Small intestine (tissue), 7 donors: ENCODE measurements around the gene SERPINA12. TPM values are rescaled to one million over a fixed set of nuclear protein-coding genes. Genes with fewer than 3 reads are reported as not detected.
A peak's percentile ranks its signal among the peaks of the same experiment; 100 is the strongest.

Experiments
- DNase-seq, 2 donors: peaks; one replicate each; pipeline versions ENCODE4 v3.0.0 to v3.0.0-alpha.2; 2013
- FAIRE-seq: peaks from 2 replicates; lab custom pipeline; 2012; peaks lifted over from hg19 to GRCh38; lab: Jason Lieb, UNC
- H3K27ac ChIP-seq, 3 donors: one replicate each; pipeline ENCODE4 v1.5.1; 2013; ENCODE audit warnings: low read length in 2 of 3, mild to moderate bottlenecking in 2 of 3, control low read depth in 1 of 3, inconsistent platforms in 1 of 3, low read depth in 1 of 3, moderate library complexity in 1 of 3
- H3K27me3 ChIP-seq, 3 donors: one replicate each; pipeline ENCODE4 v1.6.1; 2013; ENCODE audit warnings: low read length in 3 of 3, inconsistent platforms in 1 of 3; ENCODE audit not compliant: control insufficient read depth in 3 of 3, insufficient read depth in 3 of 3
- H3K36me3 ChIP-seq, 3 donors: one replicate each; pipeline ENCODE4 v1.6.1; 2013; ENCODE audit warnings: low read length in 3 of 3, inconsistent platforms in 1 of 3, low read depth in 1 of 3, mild to moderate bottlenecking in 1 of 3, moderate library complexity in 1 of 3; ENCODE audit not compliant: control insufficient read depth in 3 of 3, insufficient read depth in 2 of 3
- H3K4me1 ChIP-seq, 3 donors: one replicate each; pipeline ENCODE4 v1.6.1; 2013; ENCODE audit warnings: low read length in 2 of 3, inconsistent platforms in 1 of 3, low read depth in 1 of 3, mild to moderate bottlenecking in 1 of 3, moderate library complexity in 1 of 3; ENCODE audit not compliant: control insufficient read depth in 3 of 3, insufficient read depth in 2 of 3
- H3K4me3 ChIP-seq, 3 donors: one replicate each; pipeline ENCODE4 v1.5.1; 2013; ENCODE audit warnings: low read length in 3 of 3, control low read depth in 1 of 3, inconsistent platforms in 1 of 3, low read depth in 1 of 3, mild to moderate bottlenecking in 1 of 3, moderate library complexity in 1 of 3
- H3K9me3 ChIP-seq, 2 donors: one replicate each; pipeline ENCODE4 v1.6.1; 2013; ENCODE audit warnings: low read depth in 1 of 2, low read length in 1 of 2; ENCODE audit not compliant: control insufficient read depth in 2 of 2, insufficient read depth in 1 of 2
- WGBS, 3 donors: extraction: QIAGEN DNeasy Blood & Tissue Kit; methylation state at CpG; one replicate each; pipeline ENCODE4 v1.1.7; 2013; 5-methylcytosine and 5-hydroxymethylcytosine counted together
- polyA plus RNA-seq, 4 donors: library from polyadenylated mRNA; stranded (reverse) in 3 of 4; unstranded in 1 of 4; fragments of 200-250 nt in 3 of 4; fragments of 120-200 nt in 1 of 4; gene quantifications; one replicate each; pipeline versions ENCODE4 v1.2.1 to v1.2.3, GENCODE V29; 2013
- donor health status: healthy with polysubstance abuse.
- donor health status: control.
- donor health status: control.
- donor health status: Bipolar disorder and iron deficiency.
- donor health status: healthy.

SERPINA12 gene
- polyA plus RNA-seq, 4 donors = 0.54 to 0.67 TPM; not detected in 2

- H3K36me3 ChIP-seq = no peaks in the 10 kb centered on the region
- WGBS, 3 donors = 73 to 77% (median 74%) methylated on average over 4 of the region's 4 CpGs
- DNase-seq (no peak), FAIRE-seq (no peak)
- H3K27me3 ChIP-seq = no peaks in the 10 kb centered on the region
- peaks cover 0 to 6% (median 0%) of the 10 kb centered on the region in 3 donors for H3K4me1 ChIP-seq
- peaks cover 0 to 4% of the 10 kb centered on the region in 2 donors for H3K9me3 ChIP-seq
- no peak overlapping the region for H3K4me3 ChIP-seq
- H3K27ac ChIP-seq = no peak overlapping the region
Observed at GRCh38 chr14:94547726-94548125, 38.5 kb upstream of the SERPINA12 start.

GRCh38 chr14:94547151-94547680 is 37.9 kb upstream of the SERPINA12 start:
- no peak for DNase-seq
- H3K27me3 ChIP-seq = no peaks in the 10 kb centered on the region
- H3K4me1 ChIP-seq = peaks cover 0 to 6% (median 0%) of the 10 kb centered on the region in 3 donors
- no peak overlapping the region for H3K4me3 ChIP-seq
- H3K9me3 ChIP-seq = peaks cover 0 to 4% of the 10 kb centered on the region in 2 donors
- H3K27ac ChIP-seq = no peak overlapping the region
- WGBS, 3 donors = 87 to 91% (median 88%) methylated on average over 8 of the region's 8 CpGs
- no peak for FAIRE-seq
- H3K36me3 ChIP-seq = no peaks in the 10 kb centered on the region

GRCh38 chr14:94545131-94545841 is 36.0 kb upstream of the SERPINA12 start:
- 70 to 84% (median 73%) methylated on average over 15 of the region's 15 CpGs for WGBS, 3 donors
- Histone ChIP-seq H3K9me3 (peaks cover 0 to 4% of the 10 kb centered on the region in 2 donors), H3K4me1 (peaks cover 0 to 14% (median 0%) of the 10 kb centered on the region in 3 donors), H3K27ac (no peak overlapping the region), H3K36me3 (no peaks in the 10 kb centered on the region), H3K27me3 (no peaks in the 10 kb centered on the region), H3K4me3 (no peak overlapping the region)
- DNase-seq = no peak
- FAIRE-seq = no peak

- Histone ChIP-seq H3K27me3 (no peaks in the 10 kb centered on the region), H3K9me3 (peaks cover 0 to 4% of the 10 kb centered on the region in 2 donors), H3K36me3 (no peaks in the 10 kb centered on the region), H3K4me1 (peaks cover 0 to 18% (median 0%) of the 10 kb centered on the region in 3 donors), H3K27ac (no peak overlapping the region), H3K4me3 (no peak overlapping the region)
- WGBS, 3 donors = 67 to 85% (median 68%) methylated on average over 7 of the region's 7 CpGs
- DNase-seq = no peak
- FAIRE-seq = no peak
Observed at GRCh38 chr14:94544726-94545125, 35.5 kb upstream of the SERPINA12 start.

GRCh38 chr14:94543449-94544124 is 34.3 kb upstream of the SERPINA12 start:
- H3K27me3 ChIP-seq = peaks cover 0 to 2% (median 0%) of the 10 kb centered on the region in 3 donors
- WGBS, 3 donors = 67 to 78% (median 73%) methylated on average over 15 of the region's 15 CpGs
- FAIRE-seq (no peak), DNase-seq (no peak)
- H3K27ac ChIP-seq = no peak overlapping the region
- peaks cover 0 to 4% of the 10 kb centered on the region in 2 donors for H3K9me3 ChIP-seq
- H3K4me1 ChIP-seq = peaks cover 0 to 18% (median 0%) of the 10 kb centered on the region in 3 donors
- no peak overlapping the region for H3K4me3 ChIP-seq
- H3K36me3 ChIP-seq = no peaks in the 10 kb centered on the region

GRCh38 chr14:94542811-94543440 is 33.7 kb upstream of the SERPINA12 start:
- Histone ChIP-seq H3K4me1 (peaks cover 0 to 18% (median 0%) of the 10 kb centered on the region in 3 donors), H3K27ac (no peak overlapping the region), H3K4me3 (no peak overlapping the region), H3K9me3 (peaks cover 0 to 4% of the 10 kb centered on the region in 2 donors), H3K27me3 (peaks cover 0 to 2% (median 0%) of the 10 kb centered on the region in 3 donors), H3K36me3 (no peaks in the 10 kb centered on the region)
- whole genome bisulfite sequencing, 3 donors = 72 to 79% (median 77%) methylated on average over 9 of the region's 9 CpGs
- FAIRE-seq = no peak
- DNase-seq = peak in 1 of 2 donors; percentile 26

- DNase-seq (no peak), FAIRE-seq (no peak)
- Histone ChIP-seq H3K27me3 (peaks cover 0 to 2% (median 0%) of the 10 kb centered on the region in 3 donors), H3K36me3 (no peaks in the 10 kb centered on the region), H3K27ac (no peak overlapping the region), H3K4me1 (peaks cover 0 to 18% (median 0%) of the 10 kb centered on the region in 3 donors), H3K9me3 (peaks cover 0 to 4% of the 10 kb centered on the region in 2 donors), H3K4me3 (no peak overlapping the region)
- WGBS, 3 donors = 81 to 85% (median 82%) methylated on average over 12 of the region's 12 CpGs
Observed at GRCh38 chr14:94542111-94542810, 33.0 kb upstream of the SERPINA12 start.
